ENCODE measurements around the gene AKT2.

The AKT2 gene

DNA sequence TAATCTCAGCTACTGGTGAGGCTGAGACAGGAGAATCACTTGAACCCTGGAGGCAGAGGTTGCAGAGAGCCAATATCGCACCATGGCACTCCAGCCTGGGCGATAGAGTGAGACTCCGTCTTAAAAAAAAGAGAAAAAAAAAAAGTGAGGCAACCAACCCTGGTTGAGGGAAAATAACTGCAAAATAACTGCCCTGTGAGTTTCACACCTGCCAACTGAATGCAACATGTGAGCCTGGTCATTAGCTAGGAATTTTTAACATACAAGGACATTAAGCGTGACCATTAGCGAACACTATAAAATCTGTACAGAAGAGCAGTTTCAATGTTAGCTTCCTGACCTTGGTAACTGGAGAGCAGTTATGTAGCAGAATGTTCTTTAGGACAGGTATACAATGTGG, 56.3 kb downstream of the AKT2 start:
- H3K4me3 ChIP-seq (replicated peaks in 1 of 2; ENCODE audit: low read depth in 2 of 2, low read length in 2 of 2) = no peak overlapping the region
- TF ChIP-seq, protein P1, sequence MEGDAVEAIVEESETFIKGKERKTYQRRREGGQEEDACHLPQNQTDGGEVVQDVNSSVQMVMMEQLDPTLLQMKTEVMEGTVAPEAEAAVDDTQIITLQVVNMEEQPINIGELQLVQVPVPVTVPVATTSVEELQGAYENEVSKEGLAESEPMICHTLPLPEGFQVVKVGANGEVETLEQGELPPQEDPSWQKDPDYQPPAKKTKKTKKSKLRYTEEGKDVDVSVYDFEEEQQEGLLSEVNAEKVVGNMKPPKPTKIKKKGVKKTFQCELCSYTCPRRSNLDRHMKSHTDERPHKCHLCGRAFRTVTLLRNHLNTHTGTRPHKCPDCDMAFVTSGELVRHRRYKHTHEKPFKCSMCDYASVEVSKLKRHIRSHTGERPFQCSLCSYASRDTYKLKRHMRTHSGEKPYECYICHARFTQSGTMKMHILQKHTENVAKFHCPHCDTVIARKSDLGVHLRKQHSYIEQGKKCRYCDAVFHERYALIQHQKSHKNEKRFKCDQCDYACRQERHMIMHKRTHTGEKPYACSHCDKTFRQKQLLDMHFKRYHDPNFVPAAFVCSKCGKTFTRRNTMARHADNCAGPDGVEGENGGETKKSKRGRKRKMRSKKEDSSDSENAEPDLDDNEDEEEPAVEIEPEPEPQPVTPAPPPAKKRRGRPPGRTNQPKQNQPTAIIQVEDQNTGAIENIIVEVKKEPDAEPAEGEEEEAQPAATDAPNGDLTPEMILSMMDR (IDR thresholded peaks at IDR 0.05; ENCODE audit: low read depth, low read length) = no peak
- no peak for DNase-seq (ENCODE audit: low read depth in 2 of 2)

GRCh38 chr19:40228346-40228745, 56.8 kb downstream of the AKT2 start:
- TF ChIP-seq, protein P1 (IDR thresholded peaks at IDR 0.05; ENCODE audit: low read depth, low read length) = no peak
- DNase-seq (ENCODE audit: low read depth in 2 of 2) = no peak
- H3K4me3 ChIP-seq (replicated peaks in 1 of 2; ENCODE audit: low read depth in 2 of 2, low read length in 2 of 2) = no peak overlapping the region

DNA sequence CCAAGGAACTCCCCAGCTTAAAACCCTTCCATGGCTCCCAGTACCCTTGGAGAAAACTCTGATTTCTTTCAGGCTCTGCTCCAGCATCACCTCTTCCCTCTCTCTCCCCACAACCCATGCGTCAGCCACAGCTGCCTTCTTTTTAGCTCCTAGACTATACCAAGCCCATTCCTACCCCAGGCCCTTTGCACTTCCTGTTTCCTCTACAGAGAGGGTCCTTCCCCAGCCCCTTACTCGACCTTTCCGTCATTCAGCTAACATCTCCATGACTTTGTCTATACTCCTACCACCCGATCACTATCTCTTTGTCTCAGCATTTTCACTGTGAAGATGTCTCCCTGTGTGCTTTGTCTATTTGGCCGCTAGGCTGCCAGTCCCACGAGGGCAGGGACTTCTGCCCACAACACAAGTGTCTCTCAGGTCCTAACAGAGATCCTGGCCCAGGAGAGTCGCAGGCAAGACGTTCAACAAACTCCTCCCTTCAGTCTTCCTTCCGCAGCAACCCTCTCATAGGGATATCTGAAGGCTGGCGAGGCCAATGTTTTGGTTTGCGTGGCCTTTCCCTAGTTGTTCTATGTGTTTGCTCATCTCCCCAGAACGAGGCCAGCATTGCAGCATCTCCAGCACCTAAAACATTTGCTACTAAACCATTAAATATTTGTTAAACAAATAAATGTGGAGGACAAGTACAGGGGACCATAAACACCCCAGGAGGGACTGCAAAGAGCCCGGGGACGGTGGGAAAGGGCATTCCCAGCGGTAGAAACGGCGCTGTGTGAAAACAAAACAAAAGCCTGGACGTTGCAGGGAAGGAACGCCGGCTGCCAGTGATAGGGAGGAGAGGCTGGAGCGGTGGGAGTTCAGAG, 59.5 kb downstream of the AKT2 start:
- H3K4me3 ChIP-seq (replicated peaks in 1 of 2; ENCODE audit: low read depth in 2 of 2, low read length in 2 of 2) = peak overlapping the region; percentile 5 to 35
- TF ChIP-seq, protein P1 (IDR thresholded peaks at IDR 0.05; ENCODE audit: low read depth, low read length) = peak; percentile 21
- DNase-seq (ENCODE audit: low read depth in 2 of 2) = peak; percentile 29 to 52

GRCh38 chr19:40224342-40225150, 60.6 kb downstream of the AKT2 start:
- no peak for DNase-seq (ENCODE audit: low read depth in 2 of 2)
- TF ChIP-seq, protein P1 (IDR thresholded peaks at IDR 0.05; ENCODE audit: low read depth, low read length) = no peak
- no peak overlapping the region for H3K4me3 ChIP-seq (replicated peaks in 1 of 2; ENCODE audit: low read depth in 2 of 2, low read length in 2 of 2)

DNA sequence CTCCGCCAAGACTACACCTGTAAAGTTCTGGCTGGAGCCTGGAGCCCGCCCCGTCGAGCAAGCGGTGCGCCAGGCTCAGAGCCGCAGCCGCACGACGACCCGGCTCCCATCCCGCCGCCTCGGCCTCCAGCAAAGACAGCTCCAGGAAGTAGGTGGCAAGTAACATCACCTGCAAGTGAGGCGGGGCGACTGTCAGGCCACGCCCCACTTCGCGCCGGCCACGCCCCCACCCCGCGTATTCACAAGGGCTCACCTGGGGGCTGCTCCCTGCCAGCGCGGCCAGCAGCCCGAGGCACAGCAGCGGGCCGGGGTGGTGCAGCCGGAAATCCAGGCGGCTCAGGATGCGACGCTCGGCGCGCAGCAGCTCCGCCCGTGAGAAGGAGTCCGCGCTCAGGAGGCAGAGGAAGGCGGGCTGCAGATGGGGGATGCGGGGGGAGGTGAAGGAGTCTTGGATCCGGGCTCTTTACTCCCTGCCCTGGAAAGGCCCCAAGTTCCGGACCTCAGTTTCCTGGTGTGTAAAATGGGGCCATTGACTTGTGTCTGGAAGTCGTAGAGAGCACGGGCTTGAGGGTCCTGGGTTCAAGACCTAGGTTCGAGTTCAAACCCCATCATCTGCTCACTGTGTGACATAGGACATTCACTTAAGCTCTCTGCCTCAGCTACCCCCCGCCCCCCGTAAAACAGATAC, 61.9 kb downstream of the AKT2 start:
- TF ChIP-seq, protein P1 (IDR thresholded peaks at IDR 0.05; ENCODE audit: low read depth, low read length) = no peak
- DNase-seq (ENCODE audit: low read depth in 2 of 2) = no peak
- H3K4me3 ChIP-seq (replicated peaks in 1 of 2; ENCODE audit: low read depth in 2 of 2, low read length in 2 of 2) = no peak overlapping the region

DNA sequence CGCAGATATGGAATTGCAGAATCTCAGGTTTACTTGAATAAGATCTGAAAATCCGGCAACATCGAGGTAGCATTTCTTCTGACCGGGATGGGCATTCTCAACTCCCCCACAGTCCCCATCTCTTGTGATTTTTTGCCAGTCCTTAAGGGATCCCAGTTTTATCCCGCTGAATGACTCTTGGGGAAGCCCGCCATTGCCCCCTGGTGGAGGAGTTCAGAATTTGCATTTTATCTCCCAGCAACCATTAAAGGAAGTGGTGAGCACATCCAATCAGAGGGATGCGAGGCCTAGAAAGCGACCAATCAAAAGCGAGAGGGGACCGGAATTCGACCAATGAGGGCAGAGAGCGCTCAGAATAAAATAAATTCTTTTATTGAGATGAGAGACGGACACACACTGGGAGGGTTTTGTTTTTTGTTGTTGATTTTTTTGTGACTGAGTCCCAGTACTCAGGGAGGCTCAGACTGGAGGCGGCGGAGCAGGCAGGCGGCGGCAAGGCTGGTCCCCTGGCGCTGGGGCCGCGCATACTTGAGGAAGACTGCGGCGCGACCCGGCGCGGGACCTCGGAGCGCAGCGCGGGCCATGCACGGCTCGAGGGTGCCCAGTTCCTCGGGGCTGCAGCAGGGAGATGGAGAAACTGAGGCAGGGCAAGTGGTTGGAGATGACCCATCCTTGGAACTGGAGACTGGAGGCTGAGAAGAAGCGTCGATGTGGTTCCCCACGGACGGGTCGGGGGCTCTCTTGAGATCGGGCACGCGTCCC, 63.1 kb downstream of the AKT2 start:
- TF ChIP-seq, protein P1 (IDR thresholded peaks at IDR 0.05; ENCODE audit: low read depth, low read length) = peak; percentile 82

More for the DNA sequence above, 63.1 kb downstream of the AKT2 start:
- DNase-seq (ENCODE audit: low read depth in 2 of 2) = peak; percentile 93 to 97
- H3K4me3 ChIP-seq (replicated peaks in 1 of 2; ENCODE audit: low read depth in 2 of 2, low read length in 2 of 2) = no peak overlapping the region
